K562 (cell line): ENCODE data around the gene ACYP2. TPM values are rescaled to one million over a fixed set of nuclear protein-coding genes. Genes with fewer than 3 reads are reported as not detected.
A peak's percentile ranks its signal among the peaks of the same experiment; 100 is the strongest.

ENCODE experiments used
- ATF3 ChIP-seq, 2 experiments: fragments of 450-650 bp in 1 of 2; sonication (generic) in 1 of 2; formaldehyde crosslinking in 1 of 2; IDR thresholded peaks in 1 of 2; conservative IDR thresholded peaks in 1 of 2; 2 replicates each; pipeline versions ENCODE4 v1.6.1 to v1.8.1; 2016 to 2023; ENCODE audit warnings: mild to moderate bottlenecking in 2 of 2, moderate library complexity in 2 of 2, inconsistent platforms in 1 of 2, missing genetic modification reagents in 1 of 2
- BMI1 ChIP-seq: fragments of 150-350 bp; IDR thresholded peaks from 2 replicates; pipeline ENCODE4 v1.6.1; 2014; ENCODE audit warnings: low read length
- CBFB ChIP-seq: sonication (generic); formaldehyde crosslinking; IDR thresholded peaks from 2 replicates; pipeline ENCODE4 v1.4.0; 2020; ENCODE audit warnings: mild to moderate bottlenecking, missing genetic modification reagents
- CBX8 ChIP-seq: fragments of 200-600 bp; sonication (generic); IDR thresholded peaks from 2 replicates; pipeline ENCODE4 v1.6.1; 2012; ENCODE audit warnings: borderline replicate concordance, mixed run types, low read depth, mild to moderate bottlenecking, moderate library complexity, mixed read lengths, low read length, control low read depth, inconsistent platforms; ENCODE audit not compliant: poor library complexity, severe bottlenecking; ENCODE audit errors: extremely low read depth
- DACH1 ChIP-seq: fragments of 450-650 bp; IDR thresholded peaks from 2 replicates; pipeline ENCODE4 v1.6.1; 2018; ENCODE audit not compliant: partially characterized antibody
- DMBX1 ChIP-seq: fragments of 250-450 bp; sonication (Bioruptor Pico); IDR thresholded peaks from 2 replicates; pipeline ENCODE4 v1.8.0; 2022; ENCODE audit warnings: inconsistent platforms, mild to moderate bottlenecking, moderate library complexity, borderline replicate concordance
- EP300 ChIP-seq: IDR thresholded peaks from 2 replicates; pipeline ENCODE4 v1.6.1; 2012; ENCODE audit warnings: low read length, improper control_type of control experiment
- FOSL1 ChIP-seq: fragments of 200-800 bp; sonication (Bioruptor generic); conservative IDR thresholded peaks from 2 replicates; pipeline ENCODE4 v1.6.1; 2016; ENCODE audit warnings: missing genetic modification characterization, missing compliant biosample characterization
- HBP1 ChIP-seq: fragments of 450-650 bp; formaldehyde crosslinking; IDR thresholded peaks from 2 replicates; pipeline ENCODE4 v1.4.0; 2022; ENCODE audit warnings: missing genetic modification characterization
- NBN ChIP-seq: fragments of 450-650 bp; IDR thresholded peaks from 2 replicates; pipeline ENCODE4 v1.6.1; 2016; ENCODE audit warnings: low read depth, mild to moderate bottlenecking
- RAD21 ChIP-seq, 2 experiments: fragments of 250-450 bp in 1 of 2; fragments of 450-650 bp in 1 of 2; sonication (Bioruptor Pico) in 1 of 2; formaldehyde crosslinking in 1 of 2; IDR thresholded peaks in 1 of 2; conservative IDR thresholded peaks in 1 of 2; 2 replicates each; pipeline versions ENCODE4 v1.4.0 to v1.8.0; 2020 to 2022; ENCODE audit warnings: mild to moderate bottlenecking in 2 of 2, moderate library complexity in 1 of 2
- RBM34 ChIP-seq: fragments of 200-400 bp; formaldehyde crosslinking; IDR thresholded peaks from 2 replicates; pipeline ENCODE4 v1.6.1; 2018; ENCODE audit warnings: low read length, borderline replicate concordance; ENCODE audit not compliant: insufficient read depth
- SRF ChIP-seq, 2 experiments: fragments of 250-450, 450-650 bp in 1 of 2; sonication (Bioruptor Pico) in 1 of 2; sonication (generic) in 1 of 2; formaldehyde crosslinking; IDR thresholded peaks; 2 replicates each; pipeline versions ENCODE4 v1.5.0 to v1.5.1; 2020 to 2022; ENCODE audit warnings: mild to moderate bottlenecking in 1 of 2, missing genetic modification reagents in 1 of 2
- STAT5A ChIP-seq: IDR thresholded peaks from 2 replicates; pipeline ENCODE4 v1.6.1; 2012; ENCODE audit warnings: low read length, inconsistent platforms, borderline replicate concordance
- TAF9B ChIP-seq: fragments of 450-650 bp; IDR thresholded peaks from 2 replicates; pipeline ENCODE4 v1.6.1; 2018; ENCODE audit warnings: mild to moderate bottlenecking; ENCODE audit not compliant: partially characterized antibody
- TCF3 ChIP-seq: sonication (generic); formaldehyde crosslinking; IDR thresholded peaks from 2 replicates; pipeline ENCODE4 v1.4.0; 2020; ENCODE audit warnings: mild to moderate bottlenecking, missing genetic modification reagents
- TFAP4 ChIP-seq: sonication (generic); formaldehyde crosslinking; IDR thresholded peaks from 2 replicates; pipeline ENCODE4 v1.8.0; 2022; ENCODE audit warnings: missing genetic modification reagents, mild to moderate bottlenecking, moderate library complexity, borderline replicate concordance
- TRIM24 ChIP-seq, 2 experiments: fragments of 450-650 bp; IDR thresholded peaks; 2 replicates each; pipeline ENCODE4 v1.6.1; 2016
- ZNF224 ChIP-seq: sonication (generic); formaldehyde crosslinking; IDR thresholded peaks from 2 replicates; pipeline ENCODE4 v1.8.0; 2022; ENCODE audit warnings: mild to moderate bottlenecking, missing genetic modification reagents
- ZNF316 ChIP-seq: fragments of 450-650 bp; IDR thresholded peaks from 2 replicates; pipeline ENCODE4 v1.6.1; 2016
- ZNF592 ChIP-seq: fragments of 450-650 bp; IDR thresholded peaks from 2 replicates; pipeline ENCODE4 v1.6.1; 2017; ENCODE audit warnings: antibody characterized with exemption, mild to moderate bottlenecking
- polyA plus RNA-seq, 8 experiments: library from polyadenylated mRNA; depleted of rRNA in 4 of 8; stranded (reverse) in 5 of 8; unstranded in 3 of 8; fragments of >200 nt; fragmentation: Nextera tagmentation in 2 of 8; fragmentation: Illumina TruSeq in 1 of 8; extraction: Ambion mirVana in 2 of 8; extraction: Trizol in 1 of 8; gene quantifications; 2 replicates each; pipeline versions ENCODE4 v1.2.1 to v1.2.3, GENCODE V29; 2011 to 2014; ENCODE audit warnings: inconsistent platforms in 1 of 8, missing spikeins in 1 of 8
- total RNA-seq, 7 experiments: library from RNA; depleted of rRNA in 6 of 7; stranded (reverse); fragments of >200 nt in 6 of 7; fragmentation: Illumina TruSeq in 2 of 7; extraction: Trizol in 2 of 7; gene quantifications; 2 replicates each; pipeline versions ENCODE4 v1.2.1 to v1.2.3, GENCODE V29; 2011 to 2021; ENCODE audit warnings: low replicate concordance in 1 of 7

Gene ACYP2
- total and polyA plus RNA-seq, 9 of the 15 experiments (the other 6 are each of a cell fraction or from before 2014, with no cell fraction given): 1.0 to 4.1 (median 2.0) TPM

- peak; percentile 56; the same call in 1 of the 2 replicates for TF ChIP-seq ZNF592
- peak; percentile 55 for TF ChIP-seq STAT5A
- 0 out of 4 replicates have a peak, but pooled peaks of 1 of the 2 experiments have one; percentile 42 for TF ChIP-seq SRF (CRISPR knock-in tag; IDR thresholded peaks at IDR 0.05)
- TF ChIP-seq CBFB (CRISPR knock-in tag): peak; percentile 50; the same call in 1 of the 2 replicates
- peak; percentile 85 for TF ChIP-seq TCF3
- TF ChIP-seq DMBX1 (CRISPR knock-in tag): peak; percentile 77; the same call in 1 of the 2 replicates
- peak; percentile 92 to 93 for TF ChIP-seq TRIM24 (IDR thresholded peaks at IDR 0.05)
- peak; percentile 91 for TF ChIP-seq ATF3 (IDR thresholded peaks at IDR 0.05)
- TF ChIP-seq ATF3 (CRISPR knock-in tag; conservative IDR thresholded peaks at IDR 0.05): no peak
- peak; percentile 98 for TF ChIP-seq TFAP4 (CRISPR knock-in tag)
- peak; percentile 82 for TF ChIP-seq FOSL1 (tag)
- no peak for TF ChIP-seq CBX8
- TF ChIP-seq TAF9B: peak; percentile 99
- TF ChIP-seq NBN: peak; percentile 52; the same call in 1 of the 2 replicates
- no peak for TF ChIP-seq HBP1
- no peak for TF ChIP-seq BMI1
- peak; percentile 93 for TF ChIP-seq EP300
- TF ChIP-seq ZNF316: peak; percentile 40; the same call in 1 of the 2 replicates
- TF ChIP-seq DACH1: peak; percentile 86
- peak in 1 of 2 experiments; percentile 33; a peak in 2 of 4 replicates for TF ChIP-seq RAD21 (CRISPR knock-in tag; conservative IDR thresholded peaks at IDR 0.05 in 1 of 2, IDR thresholded peaks at IDR 0.05 in 1 of 2)
- no peak for TF ChIP-seq ZNF224
- TF ChIP-seq RBM34: no peak
These were observed 33.8 kb upstream of the ACYP2 start (continued) for GRCh38 chr2:54081574-54081973.
